Peyer's patch (tissue), 4 donors: ENCODE results near the gene PIAS1. TPM values are rescaled to one million over a fixed set of nuclear protein-coding genes. Genes with fewer than 3 reads are reported as not detected.

Source experiments
- DNase-seq, 3 donors: peaks; one replicate each; pipeline ENCODE4 v3.0.0-alpha.2; 2017 to 2019
- H3K27ac ChIP-seq, 4 donors: fragments of 200-600 bp; sonication (generic); one replicate each; pipeline ENCODE4 v1.5.1; 2016 to 2019
- H3K27me3 ChIP-seq, 2 donors: fragments of 200-600 bp; sonication (generic); one replicate each; pipeline ENCODE4 v1.5.1; 2019
- H3K36me3 ChIP-seq, 3 donors: fragments of 200-600 bp; sonication (generic); one replicate each; pipeline ENCODE4 v1.5.1; 2016 to 2019
- H3K4me1 ChIP-seq, 4 donors: fragments of 200-600 bp; sonication (generic); one replicate each; pipeline ENCODE4 v1.5.1; 2016 to 2019
- H3K4me3 ChIP-seq, 4 donors: fragments of 200-600 bp; sonication (generic); 1 replicate in 3 of 4; 2 replicates in 1 of 4; pipeline ENCODE4 v1.5.1; 2016 to 2019; ENCODE audit warnings: mild to moderate bottlenecking in 1 of 4
- H3K9me3 ChIP-seq, 4 donors: fragments of 200-600 bp; sonication (generic); one replicate each; pipeline ENCODE4 v1.5.1; 2016 to 2019; ENCODE audit warnings: mild to moderate bottlenecking in 1 of 4
- CTCF ChIP-seq, 6 experiments: fragments of 450-650 bp in 4 of 6; fragments of 200-600 bp in 2 of 6; sonication (generic) in 1 of 6; IDR thresholded peaks; one replicate each; pipeline ENCODE4 v1.5.1; 2017 to 2019; ENCODE audit warnings: antibody characterized with exemption in 6 of 6, mild to moderate bottlenecking in 3 of 6, moderate library complexity in 1 of 6
- POLR2A ChIP-seq, 2 donors: fragments of 450-650 bp; IDR thresholded peaks; one replicate each; pipeline ENCODE4 v1.5.1; 2017; ENCODE audit warnings: antibody characterized with exemption in 2 of 2, mild to moderate bottlenecking in 2 of 2, moderate library complexity in 2 of 2
- total RNA-seq, 4 donors: library from RNA; depleted of rRNA; stranded (reverse); fragments of >200 nt; gene quantifications; one replicate each; pipeline ENCODE4 v1.1.0, GENCODE V29; 2016

Gene PIAS1
- total RNA-seq, 4 donors from 2014 or later, result 71.1 to 95.7 (median 81.0) TPM

GRCh38 chr15:68173119-68173518 lies 119.0 kb downstream of the PIAS1 start:
- H3K27me3 ChIP-seq, result no peaks in the 10 kb centered on the region
- no peaks in the 10 kb centered on the region for H3K9me3 ChIP-seq
- no peaks in the 10 kb centered on the region for H3K4me1 ChIP-seq
- peaks cover 0 to 41% (median 0%) of the 10 kb centered on the region in 3 donors for H3K36me3 ChIP-seq
- no peak for TF ChIP-seq CTCF (IDR thresholded peaks at IDR 0.05)
- no peak for TF ChIP-seq POLR2A (IDR thresholded peaks at IDR 0.05)
- no peak overlapping the region for H3K27ac ChIP-seq
- DNase-seq, result no peak
- no peak overlapping the region for H3K4me3 ChIP-seq

- TF ChIP-seq CTCF (IDR thresholded peaks at IDR 0.05) (no peak), POLR2A (IDR thresholded peaks at IDR 0.05) (no peak)
- Histone ChIP-seq H3K36me3 (peaks cover 0 to 51% (median 0%) of the 10 kb centered on the region in 3 donors), H3K4me3 (no peak overlapping the region), H3K4me1 (no peaks in the 10 kb centered on the region), H3K27me3 (no peaks in the 10 kb centered on the region), H3K27ac (no peak overlapping the region), H3K9me3 (no peaks in the 10 kb centered on the region)
- DNase-seq, result no peak
These were observed 121.4 kb downstream of the PIAS1 start for GRCh38 chr15:68175526-68175925.

- TF ChIP-seq CTCF (IDR thresholded peaks at IDR 0.05), result no peak
- no peak for TF ChIP-seq POLR2A (IDR thresholded peaks at IDR 0.05)
- Histone ChIP-seq H3K4me1 (no peaks in the 10 kb centered on the region), H3K9me3 (no peaks in the 10 kb centered on the region), H3K27ac (no peak overlapping the region), H3K36me3 (peaks cover 0 to 62% (median 0%) of the 10 kb centered on the region in 3 donors), H3K27me3 (no peaks in the 10 kb centered on the region), H3K4me3 (no peak overlapping the region)
- no peak for DNase-seq
These were observed 122.5 kb downstream of the PIAS1 start for GRCh38 chr15:68176601-68177000.

- Histone ChIP-seq H3K27me3 (no peaks in the 10 kb centered on the region), H3K36me3 (peaks cover 0 to 69% (median 0%) of the 10 kb centered on the region in 3 donors), H3K27ac (peak overlapping the region in 1 of 4 donors; percentile 22), H3K4me3 (no peak overlapping the region), H3K9me3 (no peaks in the 10 kb centered on the region), H3K4me1 (no peaks in the 10 kb centered on the region)
- TF ChIP-seq CTCF (IDR thresholded peaks at IDR 0.05), result no peak
- no peak for TF ChIP-seq POLR2A (IDR thresholded peaks at IDR 0.05)
- no peak for DNase-seq
These were observed 123.6 kb downstream of the PIAS1 start for GRCh38 chr15:68177742-68178141.

GRCh38 chr15:68183616-68184315 lies 129.7 kb downstream of the PIAS1 start:
- peaks cover 0 to 9% (median 0%) of the 10 kb centered on the region in 4 donors for H3K4me1 ChIP-seq
- H3K9me3 ChIP-seq, result no peaks in the 10 kb centered on the region
- DNase-seq, result no peak
- no peak for TF ChIP-seq POLR2A (IDR thresholded peaks at IDR 0.05)
- TF ChIP-seq CTCF (IDR thresholded peaks at IDR 0.05), result no peak
- H3K27me3 ChIP-seq, result no peaks in the 10 kb centered on the region
- H3K4me3 ChIP-seq, result no peak overlapping the region
- no peak overlapping the region for H3K27ac ChIP-seq
- H3K36me3 ChIP-seq, result peaks cover 0 to 66% (median 0%) of the 10 kb centered on the region in 3 donors
